ENCODE data around the gene RYR2.
"Not testable (repeated sequence)": the region's sequence is repeated elsewhere in the genome, so short reads cannot be mapped to it uniquely, and the experiment has no call there.

Gene RYR2

DNA sequence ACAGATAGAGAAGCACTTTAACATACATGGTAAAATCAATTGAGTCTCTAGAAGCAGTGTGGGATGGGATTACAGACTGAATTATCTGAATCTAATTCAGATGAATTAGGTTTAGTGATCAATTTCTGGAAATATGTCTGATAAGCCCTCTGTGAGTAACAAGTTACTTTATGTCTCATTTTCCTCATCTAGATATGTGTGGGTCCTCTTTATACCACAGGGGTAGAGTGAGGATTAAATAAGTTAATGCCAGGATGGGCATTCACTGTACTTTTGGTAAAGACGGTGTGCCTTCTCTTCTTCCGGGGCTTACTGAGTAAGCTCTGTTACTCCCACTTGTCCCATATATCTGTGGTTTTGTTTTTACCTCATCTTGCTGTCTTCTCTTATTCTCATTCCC, 225.8 kb downstream of the RYR2 start:
- POLR2A ChIA-PET: no interaction called here
- no peak for DNase-seq (ENCODE audit: extremely low spot score)
- CTCF ChIA-PET: interaction anchor here (1.3 kb wide), 1 partner anchor 28 kb away, joined by 4 read pairs; no protein-coding TSS in a partner anchor
- TF ChIP-seq, protein P1, sequence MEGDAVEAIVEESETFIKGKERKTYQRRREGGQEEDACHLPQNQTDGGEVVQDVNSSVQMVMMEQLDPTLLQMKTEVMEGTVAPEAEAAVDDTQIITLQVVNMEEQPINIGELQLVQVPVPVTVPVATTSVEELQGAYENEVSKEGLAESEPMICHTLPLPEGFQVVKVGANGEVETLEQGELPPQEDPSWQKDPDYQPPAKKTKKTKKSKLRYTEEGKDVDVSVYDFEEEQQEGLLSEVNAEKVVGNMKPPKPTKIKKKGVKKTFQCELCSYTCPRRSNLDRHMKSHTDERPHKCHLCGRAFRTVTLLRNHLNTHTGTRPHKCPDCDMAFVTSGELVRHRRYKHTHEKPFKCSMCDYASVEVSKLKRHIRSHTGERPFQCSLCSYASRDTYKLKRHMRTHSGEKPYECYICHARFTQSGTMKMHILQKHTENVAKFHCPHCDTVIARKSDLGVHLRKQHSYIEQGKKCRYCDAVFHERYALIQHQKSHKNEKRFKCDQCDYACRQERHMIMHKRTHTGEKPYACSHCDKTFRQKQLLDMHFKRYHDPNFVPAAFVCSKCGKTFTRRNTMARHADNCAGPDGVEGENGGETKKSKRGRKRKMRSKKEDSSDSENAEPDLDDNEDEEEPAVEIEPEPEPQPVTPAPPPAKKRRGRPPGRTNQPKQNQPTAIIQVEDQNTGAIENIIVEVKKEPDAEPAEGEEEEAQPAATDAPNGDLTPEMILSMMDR (IDR thresholded peaks at IDR 0.05; ENCODE audit: control extremely low read depth, extremely low read depth, low read depth, missing control alignments): no peak

GRCh38 chr1:237269938-237270337, 228.0 kb downstream of the RYR2 start:
- CTCF ChIA-PET: interaction anchor here (1.0 to 1.1 kb wide), 2 partner anchors 11 to 12 kb away, joined by 3 read pairs; no protein-coding TSS in a partner anchor
- TF ChIP-seq, protein P1 (IDR thresholded peaks at IDR 0.05; ENCODE audit: control extremely low read depth, extremely low read depth, low read depth, missing control alignments): no peak
- POLR2A ChIA-PET: no interaction called here
- no peak for DNase-seq (ENCODE audit: extremely low spot score)

- ChIA-PET POLR2A (no interaction called here), CTCF (interaction anchor here (1.0 to 1.1 kb wide), 2 partner anchors 11 to 12 kb away, joined by 3 read pairs; no protein-coding TSS in a partner anchor)
- TF ChIP-seq, protein P1 (IDR thresholded peaks at IDR 0.05; ENCODE audit: control extremely low read depth, extremely low read depth, low read depth, missing control alignments): no peak
- DNase-seq (ENCODE audit: extremely low spot score): no peak
Measured at GRCh38 chr1:237270353-237270752, 228.4 kb downstream of the RYR2 start.

DNA sequence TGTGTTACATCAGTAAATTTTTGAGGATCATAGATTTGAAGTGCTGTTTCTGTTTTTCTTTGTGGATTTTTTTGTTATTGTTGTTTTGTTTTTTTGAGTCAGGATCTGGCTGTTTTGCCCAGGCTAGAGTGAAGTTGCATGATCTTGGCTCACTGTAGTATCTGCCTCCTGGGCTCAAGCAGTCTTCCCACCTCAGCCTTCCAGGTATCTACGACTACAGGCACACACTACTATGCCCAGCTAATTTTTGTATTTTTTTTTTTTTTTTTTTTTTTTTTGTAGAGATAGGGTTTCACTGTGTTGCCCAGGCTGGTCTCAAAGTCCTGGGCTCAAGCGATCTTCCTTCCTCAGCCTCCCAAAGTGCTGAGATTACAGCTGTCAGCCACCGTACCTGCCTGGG, 236.0 kb downstream of the RYR2 start:
- CTCF ChIA-PET; DNase-seq (ENCODE audit: extremely low spot score); POLR2A ChIA-PET: not testable (repeated sequence)

DNA sequence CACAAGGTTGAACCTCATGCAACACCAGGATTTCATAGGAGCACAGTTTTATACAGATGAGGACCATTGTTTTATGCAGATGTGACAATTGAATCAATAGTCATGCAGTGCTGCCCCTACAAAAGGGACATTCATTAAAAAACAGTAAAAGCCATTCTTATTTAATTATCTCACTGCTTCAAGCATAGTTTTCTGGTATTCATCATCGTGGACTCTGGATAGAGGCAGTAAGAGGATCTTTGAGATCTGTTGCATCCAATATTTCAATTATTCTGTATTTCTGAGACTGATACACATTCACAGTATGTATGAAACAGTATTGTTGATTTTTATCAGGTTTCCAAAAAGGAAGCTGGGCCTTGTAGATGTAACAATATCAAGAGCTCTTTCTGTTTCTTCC, 237.6 kb downstream of the RYR2 start:
- no peak for DNase-seq (ENCODE audit: extremely low spot score)
- TF ChIP-seq, protein P1 (IDR thresholded peaks at IDR 0.05; ENCODE audit: control extremely low read depth, extremely low read depth, low read depth, missing control alignments): no peak
- CTCF ChIA-PET: no interaction called here
- POLR2A ChIA-PET: no interaction called here

DNA sequence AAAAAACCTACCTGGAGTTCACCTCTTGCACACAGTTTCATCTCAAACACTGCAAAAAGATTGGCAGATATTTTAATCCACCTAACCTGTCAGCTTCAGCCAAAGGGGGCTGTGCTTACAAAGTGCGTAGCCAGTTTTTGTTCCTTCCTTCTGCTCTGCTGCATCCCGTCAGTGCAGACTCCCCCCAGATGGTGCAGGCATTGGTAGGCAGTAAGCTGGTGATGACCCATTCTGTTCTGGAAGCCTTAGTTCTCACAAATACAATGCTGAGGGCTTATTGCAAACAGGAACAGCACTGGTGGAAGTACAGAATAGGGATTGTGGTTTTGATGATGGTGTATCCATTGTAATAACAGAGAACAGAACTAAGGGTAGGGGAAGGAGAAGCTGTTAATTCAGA, 239.5 kb downstream of the RYR2 start:
- TF ChIP-seq, protein P1 (IDR thresholded peaks at IDR 0.05; ENCODE audit: control extremely low read depth, extremely low read depth, low read depth, missing control alignments): no peak
- ChIA-PET CTCF (interaction anchor here (0.8 to 1.3 kb wide), 2 partner anchors 10 to 11 kb away, joined by 3 read pairs; no protein-coding TSS in a partner anchor), POLR2A (no interaction called here)
- no peak for DNase-seq (ENCODE audit: extremely low spot score)

- ChIA-PET CTCF (interaction anchor here (1.1 kb wide), 1 partner anchor 12 kb away, joined by 3 read pairs; no protein-coding TSS in a partner anchor), POLR2A (no interaction called here)
- no peak for DNase-seq (ENCODE audit: extremely low spot score)
- TF ChIP-seq, protein P1 (IDR thresholded peaks at IDR 0.05; ENCODE audit: control extremely low read depth, extremely low read depth, low read depth, missing control alignments): no peak
Measured at GRCh38 chr1:237282208-237282783, 240.3 kb downstream of the RYR2 start.

Measured in GM10248 (cell line).